ENCODE data around the gene CCL7.

Gene CCL7

DNA sequence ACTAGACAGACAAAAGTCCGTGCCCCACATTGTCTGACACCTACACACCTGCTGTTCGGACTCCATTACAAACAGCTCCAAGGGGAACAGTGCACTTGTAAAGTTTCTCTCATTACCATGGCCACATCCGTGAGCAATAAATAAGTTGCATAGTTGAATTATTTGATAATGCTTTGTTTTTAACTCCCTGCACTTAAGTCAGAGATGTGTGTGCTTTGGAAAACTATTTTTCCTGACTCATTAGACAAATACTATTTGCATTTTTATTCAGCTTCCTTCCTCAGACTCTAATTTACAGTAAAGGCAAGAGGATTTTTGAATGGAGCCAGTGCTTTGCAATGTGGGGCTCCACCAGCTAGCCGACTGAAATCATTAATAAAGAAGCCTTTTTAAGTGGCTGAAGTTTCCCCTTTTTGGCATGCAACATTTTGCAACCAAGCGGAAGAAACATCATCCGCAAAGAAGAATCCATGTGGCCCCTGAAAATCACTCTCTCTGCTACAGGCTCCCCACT lies 21.5 kb upstream of the CCL7 start:
- DNase-seq = no peak

DNA sequence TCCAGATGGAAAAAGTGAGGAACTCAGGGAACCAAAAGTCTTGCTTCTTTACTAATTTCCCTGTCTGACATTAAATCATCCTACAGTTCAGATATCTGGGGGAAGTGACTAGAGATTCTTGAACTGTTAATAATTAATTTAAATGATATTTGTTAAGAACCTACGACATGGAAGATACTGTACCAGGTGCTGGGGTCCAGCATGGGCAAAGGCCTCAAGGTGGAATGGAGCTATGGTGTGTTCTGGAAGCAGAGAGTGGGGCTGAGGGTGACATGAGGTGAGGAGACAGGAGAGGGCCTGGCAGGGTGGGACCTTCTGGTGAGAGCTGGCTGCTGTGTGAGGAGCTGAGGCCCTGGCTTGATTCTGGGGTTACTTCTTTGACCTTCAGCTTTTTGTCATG lies 21.0 kb upstream of the CCL7 start:
- DNase-seq = no peak

DNA sequence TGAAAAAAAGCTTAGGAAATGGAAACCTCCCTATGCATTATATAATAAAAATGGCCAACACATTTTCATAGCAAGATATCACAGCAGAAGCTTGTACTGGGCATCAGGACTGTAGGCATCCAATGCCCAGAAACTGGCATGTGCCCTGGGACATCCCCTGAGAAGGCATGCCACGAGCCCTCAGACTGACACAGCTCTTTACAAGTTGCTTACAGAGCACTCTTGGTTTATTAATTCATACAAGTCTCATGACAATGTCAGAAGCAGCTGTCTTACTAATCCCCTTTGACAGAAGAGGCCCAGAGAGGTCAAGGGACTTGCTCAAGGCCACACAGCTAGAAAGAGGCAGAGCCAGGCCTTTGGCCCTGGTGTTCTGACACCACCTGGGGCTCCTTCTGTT lies 20.5 kb upstream of the CCL7 start:
- DNase-seq = no peak

DNA sequence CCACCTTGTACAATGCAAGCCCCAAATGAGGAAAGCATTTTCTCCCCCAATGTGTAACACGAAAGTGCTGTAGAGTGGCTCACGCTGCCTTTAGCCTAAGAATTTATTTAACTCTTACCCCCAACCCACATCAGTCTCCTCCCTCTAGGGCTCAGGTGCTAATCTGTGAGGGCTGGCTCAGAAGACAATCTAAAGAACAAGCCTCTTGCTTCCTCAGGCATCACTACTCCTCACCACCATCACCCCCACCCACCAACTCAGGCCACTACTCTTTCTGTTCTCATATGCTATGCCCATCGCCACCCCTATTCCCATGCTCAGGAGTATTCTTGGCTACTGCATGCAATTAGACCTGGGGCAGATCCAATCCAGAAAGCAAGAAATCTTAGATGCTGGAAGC lies 18.8 kb upstream of the CCL7 start:
- DNase-seq = no peak

DNA sequence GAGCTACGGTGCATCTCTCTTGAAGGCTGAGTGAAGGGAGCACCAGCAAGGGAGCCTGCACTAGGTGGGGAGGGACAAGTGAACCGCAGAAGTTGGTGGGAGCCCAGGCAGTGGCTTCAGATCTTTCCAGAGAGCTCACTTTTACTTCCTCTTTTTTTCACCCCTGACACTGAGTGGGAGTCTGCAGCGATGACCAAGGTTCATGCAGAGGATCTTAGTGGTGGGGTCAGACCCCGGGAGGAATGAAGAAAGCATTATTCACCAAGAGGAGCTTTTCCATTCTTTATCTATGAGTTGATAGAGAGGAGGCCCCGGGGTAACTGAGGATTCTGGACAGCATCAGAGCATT lies 18.0 kb upstream of the CCL7 start:
- no peak for DNase-seq

GRCh38 chr17:34252444-34253138 lies 17.4 kb upstream of the CCL7 start:
- no peak for DNase-seq

- no peak for DNase-seq
Observed at GRCh38 chr17:34253139-34253525, 16.9 kb upstream of the CCL7 start.

- DNase-seq = no peak
Observed at GRCh38 chr17:34254146-34254545, 15.9 kb upstream of the CCL7 start.

DNA sequence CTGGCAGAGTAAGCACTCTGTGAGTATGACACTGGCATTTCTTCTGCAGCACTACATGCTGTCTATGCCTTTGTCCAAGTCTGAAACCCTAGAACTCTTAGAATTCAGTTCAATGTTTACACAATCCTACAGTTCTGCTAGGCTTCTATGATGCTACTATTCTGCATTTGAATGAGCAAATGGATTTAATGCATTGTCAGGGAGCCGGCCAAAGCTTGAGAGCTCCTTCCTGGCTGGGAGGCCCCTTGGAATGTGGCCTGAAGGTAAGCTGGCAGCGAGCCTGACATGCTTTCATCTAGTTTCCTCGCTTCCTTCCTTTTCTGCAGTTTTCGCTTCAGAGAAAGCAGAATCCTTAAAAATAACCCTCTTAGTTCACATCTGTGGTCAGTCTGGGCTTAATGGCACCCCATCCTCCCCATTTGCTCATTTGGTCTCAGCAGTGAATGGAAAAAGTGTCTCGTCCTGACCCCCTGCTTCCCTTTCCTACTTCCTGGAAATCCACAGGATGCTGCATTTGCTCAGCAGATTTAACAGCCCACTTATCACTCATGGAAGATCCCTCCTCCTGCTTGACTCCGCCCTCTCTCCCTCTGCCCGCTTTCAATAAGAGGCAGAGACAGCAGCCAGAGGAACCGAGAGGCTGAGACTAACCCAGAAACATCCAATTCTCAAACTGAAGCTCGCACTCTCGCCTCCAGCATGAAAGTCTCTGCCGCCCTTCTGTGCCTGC lies 15.2 kb upstream of the CCL7 start, which contains the start of gene CCL2:
Gene CCL2, plus strand, starts transcription at position 635 of the 730 bp plus-strand sequence. Its CDS starts 65 bp downstream, at position 700.
- no peak for DNase-seq

- DNase-seq = no peak
Observed at GRCh38 chr17:34255381-34255732, 14.7 kb upstream of the CCL7 start.

DNA sequence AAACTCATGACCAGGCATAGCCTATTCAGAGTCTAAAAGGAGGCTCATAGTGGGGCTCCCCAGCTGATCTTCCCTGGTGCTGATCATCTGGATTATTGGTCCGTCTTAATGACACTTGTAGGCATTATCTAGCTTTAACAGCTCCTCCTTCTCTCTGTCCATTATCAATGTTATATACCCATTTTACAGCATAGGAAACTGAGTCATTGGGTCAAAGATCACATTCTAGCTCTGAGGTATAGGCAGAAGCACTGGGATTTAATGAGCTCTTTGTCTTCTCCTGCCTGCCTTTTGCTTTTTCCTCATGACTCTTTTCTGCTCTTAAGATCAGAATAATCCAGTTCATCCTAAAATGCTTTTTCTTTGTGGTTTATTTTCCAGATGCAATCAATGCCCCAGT lies 14.2 kb upstream of the CCL7 start:
- no peak for DNase-seq

DNA sequence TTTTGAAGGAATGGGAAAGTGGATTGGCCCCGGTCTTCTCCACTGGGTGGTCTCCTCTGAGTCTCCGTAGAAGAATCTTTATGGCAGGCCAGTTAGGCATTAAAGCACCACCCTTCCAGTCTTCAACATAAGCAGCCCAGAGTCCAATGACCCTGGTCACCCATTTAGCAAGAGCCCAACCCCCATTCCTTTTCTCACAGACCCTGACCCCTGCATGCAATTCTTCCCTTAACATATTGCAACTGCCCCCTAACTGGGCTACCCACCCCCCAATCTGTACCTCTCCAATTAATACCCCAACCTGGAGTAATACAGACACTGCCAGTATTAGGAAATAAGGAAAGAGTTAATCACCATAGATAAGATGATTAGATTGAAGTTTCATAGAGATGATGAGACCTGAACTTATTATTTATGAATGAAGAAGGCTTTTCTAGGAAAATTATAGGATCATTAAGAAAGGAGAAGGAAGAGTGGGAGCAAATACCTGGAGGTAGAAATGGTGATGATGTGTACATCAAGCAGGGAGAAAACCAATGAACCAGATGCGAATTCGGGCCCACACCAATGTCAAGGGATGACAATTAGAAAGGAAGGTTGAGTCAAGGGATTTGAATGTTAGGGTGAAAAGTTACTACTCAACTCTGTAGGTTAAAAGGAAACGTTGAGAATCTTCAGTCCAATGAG lies 12.6 kb upstream of the CCL7 start:
- DNase-seq = no peak

GRCh38 chr17:34257986-34258326 lies 12.1 kb upstream of the CCL7 start:
- no peak for DNase-seq

DNA sequence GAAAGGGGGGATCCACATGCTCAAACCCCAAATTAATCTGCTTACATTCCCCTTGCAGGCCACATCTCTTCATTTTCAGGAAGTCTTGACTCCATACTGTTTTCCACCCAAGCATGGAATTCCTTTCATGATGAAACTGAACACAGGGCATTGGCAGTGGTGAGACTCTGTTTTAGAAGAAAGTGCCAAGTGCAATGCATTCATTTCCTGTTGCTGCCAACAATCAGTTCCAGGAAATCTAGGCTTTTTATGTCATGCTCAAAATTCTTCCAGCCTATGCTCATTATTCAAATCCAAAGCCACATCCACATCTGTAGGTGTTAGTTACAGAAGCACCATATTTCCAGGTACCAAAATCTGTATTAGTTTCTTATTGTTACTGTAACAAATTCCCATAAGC lies 10.9 kb upstream of the CCL7 start:
- DNase-seq = no peak

DNA sequence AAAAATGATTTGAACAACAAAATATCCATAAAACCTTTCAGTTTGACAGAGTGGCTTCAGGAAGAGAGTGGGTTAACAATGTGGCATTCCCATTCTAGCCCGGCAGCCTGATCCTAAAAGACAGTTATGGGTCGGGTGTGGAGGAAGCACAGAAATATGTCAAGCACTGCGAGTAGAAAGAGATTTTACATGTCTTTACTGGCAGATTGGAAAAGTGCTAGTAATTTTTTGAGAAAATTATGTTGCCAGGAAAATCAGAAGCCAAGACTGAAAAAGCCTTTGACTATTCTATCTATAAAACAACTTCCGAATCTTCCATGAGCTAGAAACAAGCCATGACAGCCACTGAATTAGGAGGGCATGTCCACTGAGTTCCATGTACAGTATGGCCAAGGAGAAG lies 9.2 kb upstream of the CCL7 start:
- no peak for DNase-seq

- no peak for DNase-seq
Observed at GRCh38 chr17:34261568-34262337, 8.3 kb upstream of the CCL7 start.

GRCh38 chr17:34265711-34266110 lies 4.3 kb upstream of the CCL7 start:
- no peak for DNase-seq

GRCh38 chr17:34275881-34276280 lies 5.9 kb downstream of the CCL7 start:
- no peak for DNase-seq

DNA sequence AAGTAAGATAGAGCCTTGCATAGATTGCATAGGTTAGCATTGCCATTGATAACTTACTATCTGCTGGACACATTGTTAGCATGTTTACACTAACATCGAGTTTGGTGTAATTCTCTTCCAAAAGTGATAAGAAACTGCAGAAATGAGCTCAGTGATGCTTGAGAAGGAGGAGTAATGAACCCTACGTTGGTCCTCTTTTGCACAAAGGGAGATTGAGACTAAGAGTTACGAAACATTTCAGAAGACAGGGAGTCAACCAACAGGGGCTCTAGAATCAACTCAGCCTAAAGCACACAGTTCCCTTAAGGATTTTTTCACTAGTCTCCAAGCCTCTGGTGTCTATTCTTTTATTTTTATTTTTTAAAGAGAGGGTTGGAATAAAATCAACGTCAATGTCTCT lies 6.8 kb downstream of the CCL7 start:
- no peak for DNase-seq

DNA sequence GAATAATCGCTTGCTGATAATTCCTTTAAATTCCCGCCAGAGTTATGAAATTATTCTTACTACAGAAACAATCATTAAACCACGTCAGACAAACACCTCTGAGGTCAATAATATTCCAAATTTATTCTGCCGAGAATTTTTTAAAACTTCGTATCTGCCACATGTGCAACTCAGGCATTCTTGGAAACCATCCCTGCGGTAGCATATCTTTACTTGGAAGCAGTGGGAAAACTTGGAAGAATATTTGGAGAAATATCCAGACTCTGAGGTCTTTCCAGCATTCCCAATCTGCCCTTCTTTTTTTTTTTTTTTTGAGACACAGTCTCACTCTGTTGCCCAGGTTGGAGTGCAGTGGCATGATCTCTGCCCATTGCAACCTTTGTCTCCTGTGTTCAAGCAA lies 13.6 kb downstream of the CCL7 start:
- DNase-seq = no peak

- DNase-seq = no peak
Observed at GRCh38 chr17:34285286-34285792, 15.3 kb downstream of the CCL7 start, which contains the start of gene CCL11. Gene CCL11 (plus strand): TSS chr17:34285742. CDS start chr17:34285809, 67 bp downstream.

GRCh38 chr17:34287875-34288274 lies 17.9 kb downstream of the CCL7 start:
- no peak for DNase-seq

GRCh38 chr17:34290586-34290985 lies 20.6 kb downstream of the CCL7 start:
- DNase-seq = no peak
